ENCODE data around the gene MIPOL1.
"Not testable (repeated sequence)": the region's sequence is repeated elsewhere in the genome, so short reads cannot be mapped to it uniquely, and the experiment has no call there.

MIPOL1 gene

GRCh38 chr14:37328673-37329072 lies 130.9 kb downstream of the MIPOL1 start:
- H3K36me3 Mint-ChIP-seq (ENCODE audit: low read depth), result no peaks in the 10 kb centered on the region
- no peak overlapping the region for H3K4me3 Mint-ChIP-seq
- peaks cover 5% of the 10 kb centered on the region for H3K9me3 Mint-ChIP-seq
- no peak for DNase-seq
- H3K27ac Mint-ChIP-seq, result no peak overlapping the region
- H3K4me1 Mint-ChIP-seq (ENCODE audit: low read depth), result no peaks in the 10 kb centered on the region
- H3K27me3 Mint-ChIP-seq, result no peaks in the 10 kb centered on the region

- DNase-seq, result no peak
- Mint-ChIP-seq H3K36me3 (ENCODE audit: low read depth) (no peaks in the 10 kb centered on the region), H3K4me1 (ENCODE audit: low read depth) (no peaks in the 10 kb centered on the region), H3K9me3 (peaks cover 5% of the 10 kb centered on the region), H3K27me3 (no peaks in the 10 kb centered on the region), H3K4me3 (no peak overlapping the region), H3K27ac (no peak overlapping the region)
Measured at GRCh38 chr14:37329189-37330001, 131.7 kb downstream of the MIPOL1 start.

GRCh38 chr14:37330910-37331309 lies 133.2 kb downstream of the MIPOL1 start:
- DNase-seq, result no peak
- Mint-ChIP-seq H3K36me3 (ENCODE audit: low read depth) (no peaks in the 10 kb centered on the region), H3K27ac (no peak overlapping the region), H3K9me3 (peaks cover 3% of the 10 kb centered on the region), H3K4me1 (ENCODE audit: low read depth) (no peaks in the 10 kb centered on the region), H3K27me3 (no peaks in the 10 kb centered on the region), H3K4me3 (no peak overlapping the region)

- Mint-ChIP-seq H3K4me3 (no peak overlapping the region), H3K27ac (no peak overlapping the region), H3K36me3 (ENCODE audit: low read depth) (no peaks in the 10 kb centered on the region), H3K27me3 (no peaks in the 10 kb centered on the region), H3K4me1 (ENCODE audit: low read depth) (no peaks in the 10 kb centered on the region), H3K9me3 (peaks cover 5% of the 10 kb centered on the region)
- DNase-seq, result no peak
Measured at GRCh38 chr14:37340353-37340752, 142.6 kb downstream of the MIPOL1 start.

GRCh38 chr14:37343307-37344094 lies 145.8 kb downstream of the MIPOL1 start:
- H3K36me3 Mint-ChIP-seq (ENCODE audit: low read depth), result no peaks in the 10 kb centered on the region
- H3K9me3 Mint-ChIP-seq, result peaks cover 23% of the 10 kb centered on the region
- H3K4me1 Mint-ChIP-seq (ENCODE audit: low read depth), result no peaks in the 10 kb centered on the region
- DNase-seq, result no peak
- H3K4me3 Mint-ChIP-seq, result no peak overlapping the region
- H3K27me3 Mint-ChIP-seq, result no peaks in the 10 kb centered on the region
- H3K27ac Mint-ChIP-seq, result no peak overlapping the region

GRCh38 chr14:37363661-37364060 lies 165.9 kb downstream of the MIPOL1 start:
- Mint-ChIP-seq H3K27ac (no peak overlapping the region), H3K4me3 (no peak overlapping the region), H3K4me1 (ENCODE audit: low read depth) (no peaks in the 10 kb centered on the region), H3K9me3 (peaks cover 29% of the 10 kb centered on the region), H3K27me3 (no peaks in the 10 kb centered on the region), H3K36me3 (ENCODE audit: low read depth) (no peaks in the 10 kb centered on the region)
- no peak for DNase-seq

- H3K4me1 Mint-ChIP-seq (ENCODE audit: low read depth), result no peaks in the 10 kb centered on the region
- no peaks in the 10 kb centered on the region for H3K36me3 Mint-ChIP-seq (ENCODE audit: low read depth)
- no peaks in the 10 kb centered on the region for H3K27me3 Mint-ChIP-seq
- peaks cover 16% of the 10 kb centered on the region for H3K9me3 Mint-ChIP-seq
- no peak for DNase-seq
- no peak overlapping the region for H3K4me3 Mint-ChIP-seq
- H3K27ac Mint-ChIP-seq, result no peak overlapping the region
Measured at GRCh38 chr14:37369425-37369824, 171.7 kb downstream of the MIPOL1 start.

GRCh38 chr14:37375566-37375965 lies 177.8 kb downstream of the MIPOL1 start:
- H3K4me1 Mint-ChIP-seq (ENCODE audit: low read depth), result no peaks in the 10 kb centered on the region
- DNase-seq, result no peak
- no peaks in the 10 kb centered on the region for H3K36me3 Mint-ChIP-seq (ENCODE audit: low read depth)
- H3K27ac Mint-ChIP-seq, result no peak overlapping the region
- no peak overlapping the region for H3K4me3 Mint-ChIP-seq
- H3K27me3 Mint-ChIP-seq, result no peaks in the 10 kb centered on the region
- peaks cover 5% of the 10 kb centered on the region for H3K9me3 Mint-ChIP-seq

GRCh38 chr14:37376944-37377609 lies 179.3 kb downstream of the MIPOL1 start:
- H3K36me3 Mint-ChIP-seq (ENCODE audit: low read depth), result no peaks in the 10 kb centered on the region
- H3K4me3 Mint-ChIP-seq, result no peak overlapping the region
- peaks cover 7% of the 10 kb centered on the region for H3K9me3 Mint-ChIP-seq
- no peaks in the 10 kb centered on the region for H3K4me1 Mint-ChIP-seq (ENCODE audit: low read depth)
- no peak for DNase-seq
- H3K27me3 Mint-ChIP-seq, result no peaks in the 10 kb centered on the region
- no peak overlapping the region for H3K27ac Mint-ChIP-seq

GRCh38 chr14:37384870-37385596 lies 187.3 kb downstream of the MIPOL1 start:
- no peak for DNase-seq
- Mint-ChIP-seq H3K4me1 (ENCODE audit: low read depth) (no peaks in the 10 kb centered on the region), H3K36me3 (ENCODE audit: low read depth) (no peaks in the 10 kb centered on the region), H3K4me3 (no peak overlapping the region), H3K9me3 (peaks cover 8% of the 10 kb centered on the region), H3K27me3 (no peaks in the 10 kb centered on the region), H3K27ac (no peak overlapping the region)

GRCh38 chr14:37397157-37397940 lies 199.6 kb downstream of the MIPOL1 start:
- not testable (repeated sequence) for DNase-seq; H3K36me3 Mint-ChIP-seq (ENCODE audit: low read depth); H3K27me3 Mint-ChIP-seq; H3K4me1 Mint-ChIP-seq (ENCODE audit: low read depth); H3K27ac Mint-ChIP-seq; H3K4me3 Mint-ChIP-seq
- H3K9me3 Mint-ChIP-seq, result peaks cover 25% of the 10 kb centered on the region

- H3K4me3 Mint-ChIP-seq, result no peak overlapping the region
- H3K36me3 Mint-ChIP-seq (ENCODE audit: low read depth), result no peaks in the 10 kb centered on the region
- no peak for DNase-seq
- no peaks in the 10 kb centered on the region for H3K4me1 Mint-ChIP-seq (ENCODE audit: low read depth)
- peaks cover 25% of the 10 kb centered on the region for H3K9me3 Mint-ChIP-seq
- no peaks in the 10 kb centered on the region for H3K27me3 Mint-ChIP-seq
- H3K27ac Mint-ChIP-seq, result no peak overlapping the region
Measured at GRCh38 chr14:37397941-37398215, 200.1 kb downstream of the MIPOL1 start.

GRCh38 chr14:37399517-37399916 lies 201.8 kb downstream of the MIPOL1 start:
- peaks cover 25% of the 10 kb centered on the region for H3K9me3 Mint-ChIP-seq
- no peaks in the 10 kb centered on the region for H3K27me3 Mint-ChIP-seq
- no peaks in the 10 kb centered on the region for H3K4me1 Mint-ChIP-seq (ENCODE audit: low read depth)
- no peak for DNase-seq
- no peak overlapping the region for H3K27ac Mint-ChIP-seq
- H3K36me3 Mint-ChIP-seq (ENCODE audit: low read depth), result no peaks in the 10 kb centered on the region
- no peak overlapping the region for H3K4me3 Mint-ChIP-seq

GRCh38 chr14:37401093-37401492 lies 203.4 kb downstream of the MIPOL1 start:
- Mint-ChIP-seq H3K36me3 (ENCODE audit: low read depth) (no peaks in the 10 kb centered on the region), H3K9me3 (peaks cover 17% of the 10 kb centered on the region)

More at GRCh38 chr14:37401093-37401492, 203.4 kb downstream of the MIPOL1 start:
- no peak overlapping the region for H3K27ac Mint-ChIP-seq
- DNase-seq, result no peak
- H3K4me1 Mint-ChIP-seq (ENCODE audit: low read depth), result no peaks in the 10 kb centered on the region
- no peak overlapping the region for H3K4me3 Mint-ChIP-seq
- no peaks in the 10 kb centered on the region for H3K27me3 Mint-ChIP-seq

All from activated T-cell treated with anti-CD3 and anti-CD28 coated beads, Interleukin-2, amount 50 U/mL, for 24 hours (primary cell).